ENCODE results near the gene CYP2A7.
"Not testable (repeated sequence)": the region's sequence is repeated elsewhere in the genome, so short reads cannot be mapped to it uniquely, and the experiment has no call there.

The CYP2A7 gene, protein sequence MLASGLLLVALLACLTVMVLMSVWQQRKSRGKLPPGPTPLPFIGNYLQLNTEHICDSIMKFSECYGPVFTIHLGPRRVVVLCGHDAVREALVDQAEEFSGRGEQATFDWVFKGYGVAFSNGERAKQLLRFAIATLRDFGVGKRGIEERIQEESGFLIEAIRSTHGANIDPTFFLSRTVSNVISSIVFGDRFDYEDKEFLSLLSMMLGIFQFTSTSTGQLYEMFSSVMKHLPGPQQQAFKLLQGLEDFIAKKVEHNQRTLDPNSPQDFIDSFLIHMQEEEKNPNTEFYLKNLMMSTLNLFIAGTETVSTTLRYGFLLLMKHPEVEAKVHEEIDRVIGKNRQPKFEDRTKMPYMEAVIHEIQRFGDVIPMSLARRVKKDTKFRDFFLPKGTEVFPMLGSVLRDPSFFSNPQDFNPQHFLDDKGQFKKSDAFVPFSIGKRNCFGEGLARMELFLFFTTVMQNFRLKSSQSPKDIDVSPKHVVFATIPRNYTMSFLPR

DNA sequence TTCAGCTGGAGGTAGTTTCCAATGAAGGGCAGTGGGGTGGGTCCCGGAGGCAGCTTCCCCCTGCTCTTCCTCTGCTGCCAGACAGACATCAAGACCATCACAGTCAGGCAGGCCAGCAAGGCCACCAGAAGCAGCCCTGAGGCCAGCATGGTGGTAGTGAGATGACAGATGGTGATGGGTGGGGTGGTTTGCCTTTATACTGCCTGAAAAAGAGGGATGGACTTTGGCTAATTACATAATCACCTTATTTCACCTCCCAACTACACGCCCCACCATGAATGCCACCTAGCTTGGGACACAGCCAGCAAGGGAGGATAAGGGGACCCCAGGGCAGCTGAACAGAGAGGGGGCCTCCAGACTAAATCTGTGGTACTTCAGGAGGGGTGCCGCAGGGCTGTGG, at the start of gene CYP2A7:
CYP2A7 (minus strand) TSS at position 170 of the 400 bp plus-strand sequence; CDS start at position 149, 21 bp downstream.
- DNase-seq (ENCODE audit: low read depth in 2 of 2), result not testable (repeated sequence)

DNA sequence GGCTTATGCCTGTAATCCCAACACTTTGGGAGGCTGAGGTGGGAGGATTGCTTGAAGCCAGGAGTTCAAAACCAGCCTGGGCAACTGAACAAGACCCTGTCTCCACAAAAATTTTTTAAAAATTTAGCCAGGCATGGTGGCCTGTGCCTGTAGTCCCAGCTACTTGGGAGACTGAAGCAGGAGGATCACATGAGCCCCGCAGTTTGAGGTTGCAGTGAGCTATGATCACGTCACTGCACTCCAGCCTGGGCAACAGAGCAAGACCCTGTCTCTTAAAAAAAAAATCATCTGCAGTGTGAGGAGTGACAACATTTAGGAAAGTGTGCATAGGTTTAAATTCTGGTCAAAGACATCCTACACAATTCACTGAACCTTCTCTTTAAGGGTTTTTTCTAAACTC, 48.8 kb upstream of the CYP2A7 start:
- not testable (repeated sequence) for DNase-seq (ENCODE audit: low read depth in 2 of 2)

DNA sequence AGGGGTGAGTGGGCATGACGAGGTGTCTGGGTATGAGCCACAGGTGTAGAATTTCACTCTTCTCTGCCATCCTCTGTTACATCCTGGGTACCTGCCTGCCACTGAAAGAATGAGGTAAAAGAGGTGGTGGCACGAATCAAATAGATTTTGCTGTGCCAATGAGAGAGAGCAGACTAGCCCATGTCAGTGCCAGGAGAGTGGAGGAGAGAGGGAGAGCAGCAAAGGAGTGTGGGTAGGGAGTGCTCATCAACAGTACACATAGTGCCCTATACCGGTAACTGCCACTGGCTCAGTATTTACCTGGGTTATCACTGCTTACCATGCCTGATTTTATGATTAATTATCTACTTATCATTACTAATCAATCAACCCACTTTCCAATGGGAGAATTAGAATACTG, 47.9 kb upstream of the CYP2A7 start:
- not testable (repeated sequence) for DNase-seq (ENCODE audit: low read depth in 2 of 2)

DNA sequence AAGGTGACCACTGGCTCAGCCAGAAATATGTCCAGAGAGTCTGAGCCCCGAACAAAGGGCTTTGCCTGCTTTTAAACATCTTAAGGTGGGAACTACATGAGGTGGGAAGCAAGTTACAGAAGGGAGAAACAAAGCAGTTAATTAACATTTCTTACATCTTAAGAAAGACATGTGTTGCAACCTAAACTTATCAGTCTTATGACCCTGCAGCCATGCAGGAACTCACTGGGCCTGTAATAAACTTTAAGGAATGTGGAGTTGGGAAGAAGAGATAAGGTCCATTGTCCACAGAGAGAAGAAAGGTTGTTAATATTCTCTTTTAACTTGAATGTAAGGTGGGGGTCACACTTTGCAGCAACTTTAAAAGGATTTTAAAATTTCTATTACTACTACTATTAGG, 46.8 kb upstream of the CYP2A7 start:
- DNase-seq (ENCODE audit: low read depth in 2 of 2), result no peak

DNA sequence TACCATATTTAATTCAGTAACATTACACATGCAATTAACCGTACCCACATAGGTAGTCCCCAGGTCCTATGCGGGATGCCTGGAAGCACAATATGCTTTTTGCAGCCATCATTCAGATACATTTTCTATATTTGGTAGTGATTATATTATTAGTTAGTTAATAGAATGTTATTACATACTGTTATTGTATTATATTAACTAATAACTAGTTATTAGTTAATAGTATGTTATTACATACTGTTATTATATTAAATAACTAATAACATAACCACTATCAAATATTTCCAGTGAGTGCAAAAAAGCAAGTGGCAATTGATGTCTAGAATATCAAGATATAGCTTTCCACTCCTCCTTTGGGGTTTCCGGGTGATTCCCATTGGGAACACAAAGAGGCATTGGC, 45.5 kb upstream of the CYP2A7 start:
- DNase-seq (ENCODE audit: low read depth in 2 of 2), result no peak

DNA sequence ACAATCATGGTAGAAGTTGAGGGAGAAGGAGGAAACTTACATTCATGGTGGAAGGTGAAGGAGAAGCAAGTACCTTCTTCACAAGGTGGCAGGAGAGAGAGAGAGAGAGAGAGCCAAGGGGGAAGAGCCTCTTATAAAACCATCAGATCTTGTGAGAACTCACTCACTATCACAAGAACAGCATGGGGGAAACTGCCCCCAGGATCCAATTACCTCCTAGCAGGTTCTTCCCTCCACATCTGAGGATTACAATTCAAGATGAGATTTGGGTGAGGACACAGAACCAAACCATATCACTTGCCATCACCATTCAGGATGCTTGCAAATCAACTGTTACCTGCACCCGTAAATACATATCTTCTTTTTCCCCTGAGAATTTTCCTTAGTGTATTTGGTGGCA, 44.2 kb upstream of the CYP2A7 start:
- DNase-seq (ENCODE audit: low read depth in 2 of 2), result not testable (repeated sequence)

DNA sequence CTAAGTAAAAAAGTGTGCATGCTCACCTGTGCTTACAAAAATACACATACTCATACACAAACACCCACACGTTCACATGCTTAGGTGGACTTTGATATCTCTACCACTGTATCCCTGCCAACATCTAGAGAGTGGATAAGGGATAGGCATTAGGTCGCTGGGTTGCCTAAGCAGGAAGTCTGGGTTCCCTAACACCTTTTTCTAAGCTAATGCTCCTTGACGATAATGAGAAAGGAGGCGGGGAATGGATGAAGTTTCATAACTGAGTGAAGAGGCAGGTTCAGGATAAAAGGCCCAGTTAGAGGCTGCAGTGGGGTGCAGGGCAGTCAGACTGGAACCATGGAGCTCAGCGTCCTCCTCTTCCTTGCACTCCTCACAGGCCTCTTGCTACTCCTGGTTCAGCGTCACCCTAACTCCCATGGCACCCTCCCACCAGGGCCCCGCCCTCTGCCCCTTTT, 41.9 kb upstream of the CYP2A7 start:
- no peak for DNase-seq (ENCODE audit: low read depth in 2 of 2)

DNA sequence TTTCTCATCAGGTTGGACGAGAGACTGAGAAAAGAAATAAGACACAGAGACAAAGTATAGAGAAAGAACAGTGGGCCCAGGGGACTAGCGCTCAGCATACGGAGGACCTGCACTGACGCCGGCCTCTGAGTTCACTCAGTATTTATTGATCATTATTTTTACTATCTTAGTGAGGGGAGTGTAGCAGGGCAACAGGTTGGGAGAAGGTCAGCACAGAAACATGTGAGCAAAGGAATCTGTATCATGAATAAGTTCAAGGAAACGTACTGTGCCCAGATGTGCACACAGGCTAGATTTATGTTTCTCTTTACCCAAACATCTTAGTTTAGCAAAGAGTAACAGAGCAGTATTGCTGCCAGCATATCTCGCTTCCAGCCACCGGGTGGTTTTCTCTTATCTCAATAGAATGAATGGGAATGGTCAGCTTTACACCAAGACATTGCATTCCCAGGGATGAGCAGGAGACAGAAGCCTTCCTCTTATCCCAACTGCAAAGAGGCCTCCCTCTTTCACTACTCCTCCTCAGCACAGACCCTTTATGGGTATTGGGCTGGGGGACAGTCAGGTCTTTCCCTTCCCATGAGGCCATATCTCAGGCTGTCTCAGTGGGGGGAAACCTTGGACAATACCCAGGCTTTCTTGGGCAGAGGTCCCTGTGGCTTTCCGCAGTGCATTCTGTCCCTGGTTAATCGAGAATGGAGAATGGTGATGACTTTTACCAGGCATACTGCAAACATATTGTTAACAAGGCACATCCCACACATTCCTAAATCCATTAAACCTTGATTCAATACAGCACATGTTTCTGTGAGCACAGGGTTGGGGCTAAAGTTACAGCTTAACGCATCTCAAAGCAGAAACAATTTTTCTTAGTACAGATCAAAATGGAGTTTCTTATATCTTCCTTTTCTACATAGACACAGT, 40.5 kb upstream of the CYP2A7 start:
- not testable (repeated sequence) for DNase-seq (ENCODE audit: low read depth in 2 of 2)

DNA sequence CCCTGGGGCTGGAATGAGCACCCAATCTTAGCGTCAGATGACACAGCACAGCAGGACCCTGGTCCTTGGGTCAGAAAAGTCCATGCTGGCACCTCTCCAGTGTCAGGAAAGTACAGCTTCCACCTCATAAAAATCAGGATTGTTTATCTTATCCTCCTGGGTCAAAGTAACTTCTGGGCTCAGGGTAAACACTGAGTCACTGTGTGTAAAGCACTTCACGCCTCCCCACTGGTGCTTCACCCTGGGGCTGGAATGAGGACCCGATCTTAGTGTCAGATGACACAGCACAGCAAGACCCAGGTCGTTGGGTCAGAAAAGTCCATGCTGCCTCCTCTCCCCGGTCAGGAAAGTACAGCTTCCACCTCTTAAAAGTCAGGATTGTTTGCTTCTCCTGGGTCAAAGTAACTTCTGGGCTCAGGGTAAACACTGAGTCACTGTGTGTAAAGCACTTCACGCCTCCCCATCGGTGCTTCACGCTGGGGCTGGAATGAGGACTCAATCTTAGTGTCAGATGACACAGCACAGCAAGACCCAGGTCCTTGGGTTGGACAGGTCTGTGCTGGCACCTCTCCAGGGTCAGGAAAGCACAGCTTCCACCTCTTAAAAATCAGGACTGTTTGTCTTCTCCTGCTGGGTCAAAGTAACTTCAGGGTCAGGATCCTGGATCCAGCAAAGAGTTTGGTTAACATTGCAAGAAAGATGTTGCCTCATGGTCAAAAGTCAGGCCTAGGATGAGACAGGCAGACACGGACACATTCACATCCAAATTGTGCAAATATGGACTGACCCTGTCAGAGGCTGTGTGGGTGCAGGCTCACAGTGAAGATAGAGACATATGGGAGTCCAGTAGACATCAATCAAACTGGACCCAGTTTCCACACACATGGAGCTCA, 39.2 kb upstream of the CYP2A7 start:
- DNase-seq (ENCODE audit: low read depth in 2 of 2), result no peak

DNA sequence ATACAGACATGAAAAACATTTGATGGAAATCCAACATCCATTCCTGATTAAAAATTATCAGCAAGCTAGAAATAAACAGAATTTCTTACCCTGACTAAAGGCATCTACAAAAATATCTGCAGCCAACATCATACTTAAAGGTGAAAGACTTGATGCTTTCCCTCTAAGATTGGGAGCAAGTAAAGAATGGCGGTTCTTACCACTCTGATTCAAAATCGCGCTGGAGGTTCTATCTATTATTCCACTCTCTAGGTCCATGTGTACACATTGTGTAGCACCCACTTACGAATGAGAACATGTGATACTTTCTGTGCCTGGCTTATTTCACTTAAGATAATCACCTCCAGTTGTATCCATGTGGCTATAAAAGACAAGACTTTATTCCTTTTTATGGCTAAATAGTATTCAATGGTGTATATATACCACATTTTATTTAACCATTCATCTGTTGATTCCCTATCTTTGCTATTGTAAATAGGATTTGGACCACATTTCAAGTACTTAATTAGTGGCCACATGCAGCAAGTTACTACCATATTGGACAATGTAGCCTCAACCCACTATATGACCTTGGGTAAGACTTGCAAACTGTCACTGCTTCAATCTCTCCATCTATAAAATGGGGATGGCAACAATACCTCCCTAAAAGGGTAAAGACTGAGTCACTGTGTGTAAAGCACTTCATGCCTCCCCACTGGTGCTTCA, 38.4 kb upstream of the CYP2A7 start:
- DNase-seq (ENCODE audit: low read depth in 2 of 2), result no peak

DNA sequence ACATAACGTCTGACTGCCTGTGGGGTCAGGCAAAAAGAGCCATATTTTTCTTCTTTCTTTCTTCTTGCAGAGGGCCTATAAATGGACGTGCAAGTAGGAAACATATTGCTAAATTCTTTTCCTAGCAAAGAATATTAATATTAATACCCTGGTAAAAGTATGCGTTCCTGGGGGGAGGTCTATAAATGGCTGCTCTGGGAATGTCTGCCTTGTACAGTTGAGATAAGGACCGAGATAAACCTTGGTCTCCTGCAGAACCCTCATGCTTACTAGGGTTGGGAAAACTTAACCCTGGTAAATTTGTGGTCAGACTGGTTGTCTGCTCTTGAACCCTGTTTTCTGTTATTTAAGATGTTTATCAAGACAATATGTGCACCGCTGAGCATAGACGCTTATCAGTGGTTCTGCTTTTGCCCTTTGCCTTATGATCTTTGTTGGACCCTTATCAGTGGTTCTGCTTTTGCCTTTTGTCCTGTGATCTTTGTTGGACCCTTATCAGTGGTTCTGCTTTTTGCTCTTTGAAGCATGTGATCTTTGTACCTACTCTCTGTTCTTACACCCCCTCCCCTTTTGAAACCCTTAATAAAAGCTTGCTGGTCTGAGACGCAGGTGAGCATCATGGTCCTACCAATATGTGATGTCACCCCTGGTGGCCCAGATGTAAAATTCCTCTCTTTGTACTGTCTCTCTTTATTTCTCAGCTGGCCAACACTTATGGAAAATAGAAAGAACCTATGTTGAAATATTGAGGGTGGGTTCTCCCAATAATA, 37.7 kb upstream of the CYP2A7 start:
- DNase-seq (ENCODE audit: low read depth in 2 of 2), result not testable (repeated sequence)

DNA sequence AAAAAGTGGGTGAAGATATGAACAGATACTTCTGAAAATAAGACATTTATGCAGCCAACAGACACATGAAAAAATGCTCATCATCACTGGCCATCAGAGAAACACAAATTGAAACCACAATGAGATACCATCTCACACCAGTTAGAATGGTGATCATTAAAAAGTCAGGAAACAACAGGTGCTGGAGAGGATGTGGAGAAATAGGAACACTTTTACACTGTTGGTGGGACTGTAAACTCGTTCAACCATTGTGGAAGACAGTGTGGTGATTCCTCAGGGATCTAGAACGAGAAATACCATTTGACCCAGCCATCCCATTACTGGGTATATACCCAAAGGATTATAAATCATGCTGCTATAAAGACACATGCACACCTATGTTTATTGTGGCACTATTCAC, 36.3 kb upstream of the CYP2A7 start:
- DNase-seq (ENCODE audit: low read depth in 2 of 2), result not testable (repeated sequence)

DNA sequence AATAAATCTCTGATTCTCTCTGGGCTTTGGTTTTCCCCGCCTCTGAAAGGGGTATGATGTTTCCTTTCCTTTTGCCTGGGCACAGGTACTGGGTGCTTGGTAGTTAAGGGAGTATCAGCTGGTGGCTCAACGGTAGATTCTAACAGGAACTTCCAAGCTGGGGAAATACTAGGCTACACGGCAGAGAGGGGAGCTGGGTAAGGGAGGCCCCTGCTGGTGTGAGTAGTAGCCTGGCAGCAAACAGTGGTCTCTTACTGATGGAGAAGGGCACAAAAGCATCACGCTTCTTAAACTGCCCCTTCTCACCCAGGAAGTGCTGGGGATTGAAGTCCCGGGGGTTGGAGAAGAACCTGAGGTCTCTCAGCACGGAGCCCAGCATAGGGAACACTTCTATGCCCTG, 26.9 kb upstream of the CYP2A7 start:
- peak in 1 of 2 donors; percentile 19 for DNase-seq (ENCODE audit: low read depth in 2 of 2)

DNA sequence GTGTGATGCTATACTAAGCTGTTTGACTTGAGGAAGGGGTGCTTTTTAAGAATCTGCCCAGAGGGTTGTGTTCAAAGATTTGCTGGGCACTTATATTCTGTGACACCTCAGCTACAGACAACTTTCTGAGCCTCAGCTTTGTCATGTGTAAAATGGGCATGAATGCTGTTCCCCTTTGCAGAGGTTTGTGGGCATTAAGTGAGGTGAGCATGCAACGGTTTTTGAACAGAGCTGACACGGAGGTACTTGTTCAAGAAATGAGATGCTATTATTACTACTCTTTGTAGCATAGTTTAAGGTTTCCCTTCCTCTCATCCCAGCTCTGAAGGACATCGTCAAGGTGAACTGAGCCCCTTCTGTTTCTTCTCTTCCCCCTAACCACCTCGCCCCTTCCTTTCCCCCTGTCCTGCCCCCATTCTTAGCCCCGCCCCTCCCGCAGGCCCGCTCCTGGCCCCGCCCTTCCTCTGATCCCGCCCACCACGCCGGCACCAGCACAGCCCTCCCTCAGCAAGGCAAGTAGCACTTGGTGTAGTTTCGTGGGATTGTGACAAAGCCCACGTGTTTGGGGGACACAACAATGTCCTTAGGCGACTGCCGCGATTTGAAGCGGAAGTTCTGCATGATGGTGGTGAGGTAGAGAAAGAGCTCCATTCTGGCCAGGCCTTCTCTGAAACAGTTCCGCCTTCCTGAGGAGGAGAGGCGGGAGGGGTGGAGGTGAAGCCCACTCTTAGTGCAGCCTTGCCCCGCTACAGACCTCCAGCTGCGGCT, 26.1 kb upstream of the CYP2A7 start:
- DNase-seq (ENCODE audit: low read depth in 2 of 2), result peak; percentile 5 to 45

DNA sequence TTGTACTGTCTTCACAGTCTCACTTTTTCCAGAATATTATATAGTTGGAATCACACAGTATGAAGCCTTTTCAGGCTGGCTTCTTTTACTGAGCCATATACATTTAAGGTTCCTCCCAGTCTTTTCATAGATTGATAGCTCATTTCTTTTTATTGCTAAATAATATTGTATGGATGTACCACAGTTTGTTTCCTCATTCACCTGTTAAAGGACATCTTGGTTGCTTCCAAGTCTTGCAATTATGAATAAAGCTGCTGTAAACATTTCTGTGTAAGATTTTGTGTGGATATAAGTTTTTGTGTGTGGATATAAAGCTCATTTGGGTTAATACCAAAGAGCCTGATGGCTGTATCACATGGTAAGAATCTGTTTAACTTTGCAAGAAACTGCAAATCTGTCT, 24.5 kb upstream of the CYP2A7 start:
- no peak for DNase-seq (ENCODE audit: low read depth in 2 of 2)

DNA sequence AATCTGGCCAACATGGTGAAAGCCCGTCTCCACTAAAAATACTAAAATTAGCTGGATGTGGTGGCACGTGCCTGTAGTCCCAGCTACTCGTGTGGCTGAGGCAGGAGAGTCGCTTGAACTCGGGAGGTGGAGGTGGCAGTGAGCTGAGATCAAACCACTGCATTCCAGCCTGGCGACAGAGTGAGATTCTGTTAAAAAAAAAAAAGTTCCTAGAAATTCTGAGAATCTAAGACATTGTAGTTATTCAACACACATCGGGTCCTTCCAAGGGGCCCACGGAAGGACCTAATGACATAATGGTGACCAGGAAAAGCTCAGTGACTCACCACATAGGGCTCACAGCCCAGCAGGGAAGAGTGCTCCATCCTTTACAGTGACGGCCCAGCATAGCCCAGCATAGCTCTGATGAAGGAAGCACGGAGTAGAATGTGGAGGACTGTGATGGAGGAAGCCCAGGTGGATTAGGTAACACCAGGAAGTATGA, 22.7 kb upstream of the CYP2A7 start:
- not testable (repeated sequence) for DNase-seq (ENCODE audit: low read depth in 2 of 2)

DNA sequence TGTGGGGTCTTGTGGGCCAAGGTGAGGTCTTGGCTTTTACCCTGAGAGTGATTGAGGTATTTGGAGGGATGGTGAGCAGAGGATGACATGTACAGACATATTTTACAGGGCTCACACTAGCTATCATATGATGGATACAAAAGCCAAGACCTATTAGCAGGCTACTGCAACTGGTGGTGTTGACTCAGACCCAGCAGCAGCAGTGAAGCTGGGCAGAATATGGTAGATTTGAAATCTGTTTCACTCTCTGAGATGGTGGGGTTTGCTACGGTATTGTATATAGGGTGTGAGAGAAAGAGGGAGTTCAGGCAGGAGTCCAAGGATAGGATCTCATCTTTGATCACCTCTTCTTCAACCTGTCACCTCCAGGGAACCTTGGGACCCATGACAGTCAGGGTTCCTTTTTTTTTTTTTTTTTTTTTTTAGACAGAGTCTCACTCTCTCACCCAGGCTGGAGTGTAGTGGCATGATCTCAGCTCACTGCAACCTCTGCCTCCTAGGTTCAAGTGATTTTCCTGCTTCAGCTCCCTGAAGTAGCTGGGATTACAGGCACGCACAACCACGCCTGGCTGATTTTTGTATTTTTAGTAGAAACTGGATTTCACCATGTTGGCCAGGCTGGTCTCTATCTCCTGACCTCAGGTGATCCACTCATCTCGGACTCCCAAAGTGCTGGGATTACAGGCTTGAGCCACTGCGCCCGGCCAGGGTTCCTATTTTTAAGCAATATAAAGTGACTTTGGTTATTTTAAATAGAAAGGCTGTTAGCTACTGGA, 20.1 kb upstream of the CYP2A7 start:
- not testable (repeated sequence) for DNase-seq (ENCODE audit: low read depth in 2 of 2)

DNA sequence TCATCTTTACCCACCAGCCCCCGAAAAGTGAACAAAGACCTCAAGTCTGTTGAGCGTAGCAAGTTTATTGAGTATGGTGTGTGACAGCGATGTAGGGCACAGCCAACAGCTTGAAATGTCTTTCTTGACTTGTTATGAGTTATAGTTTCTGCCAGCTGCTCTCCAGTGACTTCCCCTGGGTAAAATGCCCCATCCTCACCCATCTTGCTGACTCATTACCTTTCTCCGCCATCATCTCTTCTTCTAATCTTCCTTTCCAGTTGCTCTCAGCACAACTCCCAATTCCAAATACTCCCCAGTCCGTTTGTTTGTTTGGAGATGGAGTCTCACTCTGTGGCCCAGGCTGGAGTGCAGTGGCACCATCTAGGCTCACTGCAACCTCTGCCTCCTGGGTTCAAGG, 18.5 kb upstream of the CYP2A7 start:
- not testable (repeated sequence) for DNase-seq (ENCODE audit: low read depth in 2 of 2)

Measured in stimulated activated CD8-positive, alpha-beta memory T cell treated with anti-CD3 and anti-CD28 coated beads, Interleukin-15, amount 100 ng/mL, for 4 hours (primary cell).